NCI-H510A treated with DMSO at 0.1 percent for 48 hours (cell line): Measurements from ENCODE around the gene MBD6.
"Not testable (repeated sequence)": the region's sequence is repeated elsewhere in the genome, so short reads cannot be mapped to it uniquely, and the experiment has no call there.

Experiments
- DNase-seq: peaks from one replicate; lab custom pipeline; 2025; lab: John Stamatoyannopoulos, UW

MBD6 gene

GRCh38 chr12:57515934-57516541, 6.6 kb upstream of the MBD6 start:
- DNase-seq = no peak

- DNase-seq = no peak
Measured at GRCh38 chr12:57516617-57517153, 5.9 kb upstream of the MBD6 start.

GRCh38 chr12:57517187-57517586, 5.4 kb upstream of the MBD6 start:
- no peak for DNase-seq

- DNase-seq = not testable (repeated sequence)
Measured at GRCh38 chr12:57517718-57518117, 4.9 kb upstream of the MBD6 start.

GRCh38 chr12:57518176-57518919, 4.3 kb upstream of the MBD6 start:
- no peak for DNase-seq

GRCh38 chr12:57518920-57519795, 3.5 kb upstream of the MBD6 start:
- DNase-seq = no peak

GRCh38 chr12:57519796-57520052, 2.9 kb upstream of the MBD6 start:
- no peak for DNase-seq

- DNase-seq = peak; percentile 98
Measured at GRCh38 chr12:57520053-57520818, 2.4 kb upstream of the MBD6 start, which contains the start of gene DDIT3. Gene DDIT3 (minus strand): TSS chr12:57520514. CDS start chr12:57517406, 3,108 bp downstream.

GRCh38 chr12:57521525-57522010, 1.1 kb upstream of the MBD6 start:
- peak; percentile 72 for DNase-seq

- peak; percentile 34 for DNase-seq
Measured at GRCh38 chr12:57522887-57523705, 472 bp downstream of the MBD6 start.

- no peak for DNase-seq
Measured at GRCh38 chr12:57523706-57524614, 1.3 kb downstream of the MBD6 start.

GRCh38 chr12:57524814-57525614, 2.4 kb downstream of the MBD6 start:
- DNase-seq = no peak

- DNase-seq = no peak
Measured at GRCh38 chr12:57525615-57526383, 3.2 kb downstream of the MBD6 start.

GRCh38 chr12:57526477-57527126, 4.0 kb downstream of the MBD6 start:
- DNase-seq = no peak

- DNase-seq = no peak
Measured at GRCh38 chr12:57527184-57527583, 4.6 kb downstream of the MBD6 start.

GRCh38 chr12:57528176-57528575, 5.6 kb downstream of the MBD6 start:
- no peak for DNase-seq

GRCh38 chr12:57528831-57529555, 6.4 kb downstream of the MBD6 start:
- DNase-seq = no peak
